Parathyroid adenoma (tissue), 2 donors: Measurements from ENCODE around the gene DPT.
"Not testable (repeated sequence)": the region's sequence is repeated elsewhere in the genome, so short reads cannot be mapped to it uniquely, and the experiment has no call there.

Source experiments
- H2AFZ ChIP-seq: fragments of 300-600 bp; sonication (generic); one replicate; pipeline ENCODE4 v1.7.0; 2017; ENCODE audit warnings: antibody characterized with exemption, mild to moderate bottlenecking
- H3K27ac ChIP-seq: fragments of 300-600 bp; sonication (generic); one replicate; pipeline ENCODE4 v1.7.0; 2017
- H3K27me3 ChIP-seq: fragments of 300-600 bp; sonication (generic); one replicate; pipeline ENCODE4 v1.7.0; 2017; ENCODE audit warnings: low read length; ENCODE audit not compliant: control insufficient read depth, insufficient read depth
- H3K36me3 ChIP-seq: fragments of 300-600 bp; sonication (generic); one replicate; pipeline ENCODE4 v1.7.0; 2017; ENCODE audit warnings: low read length; ENCODE audit not compliant: control insufficient read depth, insufficient read depth
- H3K4me1 ChIP-seq: fragments of 300-600 bp; sonication (generic); one replicate; pipeline ENCODE4 v1.7.0; 2017; ENCODE audit warnings: control low read depth
- H3K4me2 ChIP-seq: fragments of 300-600 bp; sonication (generic); one replicate; pipeline ENCODE4 v1.7.0; 2017; ENCODE audit warnings: low read length
- H3K4me3 ChIP-seq: fragments of 300-600 bp; sonication (generic); one replicate; pipeline ENCODE4 v1.7.0; 2017; ENCODE audit warnings: low read depth, low read length
- H3K79me2 ChIP-seq: fragments of 300-600 bp; sonication (generic); one replicate; pipeline ENCODE4 v1.7.0; 2017; ENCODE audit warnings: control low read depth
- H3K9ac ChIP-seq: fragments of 300-600 bp; sonication (generic); one replicate; pipeline ENCODE4 v1.7.0; 2017; ENCODE audit warnings: mild to moderate bottlenecking
- H3K9me3 ChIP-seq: fragments of 300-600 bp; sonication (generic); one replicate; pipeline ENCODE4 v1.7.0; 2017; ENCODE audit warnings: low read length; ENCODE audit not compliant: control insufficient read depth
- CTCF ChIP-seq: fragments of 300-600 bp; sonication (generic); IDR thresholded peaks from one replicate; pipeline ENCODE4 v1.7.0; 2017; ENCODE audit warnings: antibody characterized with exemption, mild to moderate bottlenecking
- donor health status: primary hyperparathyroidism.

Gene DPT

GRCh38 chr1:168771104-168771630 lies 42.2 kb upstream of the DPT start:
- Histone ChIP-seq H2AFZ (no peak overlapping the region), H3K9me3 (no peaks in the 10 kb centered on the region), H3K4me3 (no peak overlapping the region), H3K36me3 (no peaks in the 10 kb centered on the region), H3K27me3 (no peaks in the 10 kb centered on the region), H3K27ac (no peak overlapping the region), H3K4me1 (no peaks in the 10 kb centered on the region), H3K4me2 (no peak overlapping the region), H3K9ac (no peak overlapping the region), H3K79me2 (no peaks in the 10 kb centered on the region)
- TF ChIP-seq CTCF, result no peak

GRCh38 chr1:168769893-168770292 lies 40.9 kb upstream of the DPT start:
- not testable (repeated sequence) for H3K27ac ChIP-seq, H3K9me3 ChIP-seq, H3K4me3 ChIP-seq, H3K4me2 ChIP-seq, H3K27me3 ChIP-seq, H2AFZ ChIP-seq, H3K9ac ChIP-seq, H3K79me2 ChIP-seq, H3K36me3 ChIP-seq, H3K4me1 ChIP-seq

GRCh38 chr1:168767894-168768584 lies 39.0 kb upstream of the DPT start:
- Histone ChIP-seq H3K4me3 (no peak overlapping the region), H3K4me1 (no peaks in the 10 kb centered on the region), H3K9ac (no peak overlapping the region), H2AFZ (no peak overlapping the region), H3K9me3 (no peaks in the 10 kb centered on the region), H3K79me2 (no peaks in the 10 kb centered on the region), H3K36me3 (no peaks in the 10 kb centered on the region), H3K27ac (no peak overlapping the region), H3K27me3 (no peaks in the 10 kb centered on the region), H3K4me2 (no peak overlapping the region)
- TF ChIP-seq CTCF, result no peak

GRCh38 chr1:168766568-168766967 lies 37.6 kb upstream of the DPT start:
- H2AFZ ChIP-seq, result no peak overlapping the region
- TF ChIP-seq CTCF, result no peak
- no peaks in the 10 kb centered on the region for H3K27me3 ChIP-seq
- no peak overlapping the region for H3K4me2 ChIP-seq
- H3K9ac ChIP-seq, result no peak overlapping the region
- no peak overlapping the region for H3K27ac ChIP-seq
- no peaks in the 10 kb centered on the region for H3K36me3 ChIP-seq
- no peak overlapping the region for H3K4me3 ChIP-seq
- H3K9me3 ChIP-seq, result no peaks in the 10 kb centered on the region
- no peaks in the 10 kb centered on the region for H3K79me2 ChIP-seq
- no peaks in the 10 kb centered on the region for H3K4me1 ChIP-seq

- no peak overlapping the region for H3K27ac ChIP-seq
- H3K4me3 ChIP-seq, result no peak overlapping the region
- no peaks in the 10 kb centered on the region for H3K79me2 ChIP-seq
- no peaks in the 10 kb centered on the region for H3K4me1 ChIP-seq
- no peak overlapping the region for H3K9ac ChIP-seq
- H3K4me2 ChIP-seq, result no peak overlapping the region
- no peak for TF ChIP-seq CTCF
- H3K36me3 ChIP-seq, result no peaks in the 10 kb centered on the region
- H2AFZ ChIP-seq, result no peak overlapping the region
- no peaks in the 10 kb centered on the region for H3K27me3 ChIP-seq
- no peaks in the 10 kb centered on the region for H3K9me3 ChIP-seq
Measured at GRCh38 chr1:168763031-168763430, 34.0 kb upstream of the DPT start.
